Karpas-422 (cell line): Measurements from ENCODE around the gene TNNT1. TPM values are rescaled to one million over a fixed set of nuclear protein-coding genes. Genes with fewer than 3 reads are reported as not detected.
"Not testable (repeated sequence)": the region's sequence is repeated elsewhere in the genome, so short reads cannot be mapped to it uniquely, and the experiment has no call there.

Source experiments
- DNase-seq: peaks from one replicate; pipeline ENCODE4 v3.0.0-alpha.2; 2015
- H2AFZ ChIP-seq: fragments of 200-600 bp; sonication (generic); 2 replicates; pipeline ENCODE4 v1.6.1; 2014; ENCODE audit warnings: antibody characterized with exemption, low read length, mixed read lengths
- H3K27ac ChIP-seq: fragments of 200-600 bp; sonication (generic); 2 replicates; pipeline ENCODE4 v1.5.1; 2014; ENCODE audit warnings: mild to moderate bottlenecking, low read length, moderate library complexity
- H3K27me3 ChIP-seq: fragments of 200-600 bp; sonication (generic); 2 replicates; pipeline ENCODE4 v1.6.1; 2014; ENCODE audit warnings: low read length, mixed read lengths
- H3K36me3 ChIP-seq: fragments of 200-600 bp; sonication (generic); 2 replicates; pipeline ENCODE4 v1.6.1; 2014; ENCODE audit warnings: low read length, mixed read lengths; ENCODE audit not compliant: insufficient read depth
- H3K4me1 ChIP-seq: fragments of 200-600 bp; sonication (generic); 2 replicates; pipeline ENCODE4 v1.6.1; 2014; ENCODE audit warnings: mild to moderate bottlenecking, low read length, mixed read lengths
- H3K4me2 ChIP-seq: fragments of 200-600 bp; sonication (generic); 2 replicates; pipeline ENCODE4 v1.6.1; 2014; ENCODE audit warnings: low read length, low read depth, mild to moderate bottlenecking; ENCODE audit not compliant: poor library complexity, severe bottlenecking
- H3K4me3 ChIP-seq: fragments of 200-600 bp; sonication (generic); 2 replicates; pipeline ENCODE4 v1.5.1; 2014; ENCODE audit warnings: mild to moderate bottlenecking, antibody characterized with exemption, low read length, mixed read lengths
- H3K79me2 ChIP-seq: fragments of 200-600 bp; sonication (generic); 2 replicates; pipeline ENCODE4 v1.6.1; 2014; ENCODE audit warnings: mild to moderate bottlenecking, low read length, mixed read lengths
- H3K9ac ChIP-seq: fragments of 200-600 bp; sonication (generic); 2 replicates; pipeline ENCODE4 v1.6.0; 2014; ENCODE audit warnings: low read length
- H3K9me2 ChIP-seq: fragments of 200-600 bp; sonication (generic), shearing (Covaris generic); replicated peaks from 2 replicates; pipeline ENCODE4 v1.6.0; 2014; ENCODE audit warnings: mild to moderate bottlenecking, low read length, moderate library complexity; ENCODE audit not compliant: insufficient read depth
- H3K9me3 ChIP-seq: fragments of 300-700, 200-600 bp; sonication (generic); 2 replicates; pipeline ENCODE4 v1.6.1; 2014; ENCODE audit warnings: low read length, mixed read lengths
- H4K20me1 ChIP-seq: fragments of 200-600 bp; sonication (generic); 2 replicates; pipeline ENCODE4 v1.6.1; 2014; ENCODE audit warnings: mild to moderate bottlenecking, antibody characterized with exemption, low read length, low read depth; ENCODE audit not compliant: insufficient read depth
- total RNA-seq: library from RNA; depleted of rRNA; stranded (reverse); fragments of >200 nt; shearing (Covaris generic); gene quantifications from 2 replicates; pipeline ENCODE4 v1.2.3, GENCODE V29; 2014; ENCODE audit warnings: low replicate concordance

TNNT1 gene
- total RNA-seq, 1 experiment from 2014 or later = 10.4 TPM

- no peak for DNase-seq
- Histone ChIP-seq H3K27ac (peak overlapping the region; percentile 87), H2AFZ (no peak overlapping the region), H3K9me2 (no peaks in the 10 kb centered on the region), H3K27me3 (no peaks in the 10 kb centered on the region), H3K36me3 (peaks cover 32% of the 10 kb centered on the region), H3K9me3 (no peaks in the 10 kb centered on the region), H3K4me3 (no peak overlapping the region), H3K4me2 (no peak overlapping the region), H3K9ac (peak overlapping the region; percentile 86), H3K4me1 (peaks cover 37% of the 10 kb centered on the region), H3K79me2 (peaks cover 93% of the 10 kb centered on the region), H4K20me1 (peaks cover 65% of the 10 kb centered on the region)
These were observed 36.7 kb downstream of the TNNT1 start for GRCh38 chr19:55112246-55112776.

GRCh38 chr19:55111238-55111831 lies 37.7 kb downstream of the TNNT1 start:
- Histone ChIP-seq H4K20me1 (peaks cover 58% of the 10 kb centered on the region), H3K79me2 (peaks cover 93% of the 10 kb centered on the region), H3K36me3 (peaks cover 32% of the 10 kb centered on the region), H3K27me3 (no peaks in the 10 kb centered on the region), H3K4me3 (no peak overlapping the region), H3K4me2 (no peak overlapping the region), H3K9me2 (no peaks in the 10 kb centered on the region), H2AFZ (no peak overlapping the region), H3K9ac (no peak overlapping the region), H3K9me3 (no peaks in the 10 kb centered on the region), H3K4me1 (peaks cover 37% of the 10 kb centered on the region), H3K27ac (no peak overlapping the region)
- no peak for DNase-seq

- Histone ChIP-seq H3K27me3 (no peaks in the 10 kb centered on the region), H3K4me1 (peaks cover 25% of the 10 kb centered on the region), H3K9ac (no peak overlapping the region), H4K20me1 (peaks cover 43% of the 10 kb centered on the region), H3K9me3 (no peaks in the 10 kb centered on the region), H3K27ac (no peak overlapping the region), H3K36me3 (peaks cover 35% of the 10 kb centered on the region), H3K9me2 (no peaks in the 10 kb centered on the region), H3K4me3 (no peak overlapping the region), H3K4me2 (no peak overlapping the region), H2AFZ (no peak overlapping the region), H3K79me2 (peaks cover 92% of the 10 kb centered on the region)
- DNase-seq = no peak
These were observed 39.3 kb downstream of the TNNT1 start for GRCh38 chr19:55109527-55110291.

DNA sequence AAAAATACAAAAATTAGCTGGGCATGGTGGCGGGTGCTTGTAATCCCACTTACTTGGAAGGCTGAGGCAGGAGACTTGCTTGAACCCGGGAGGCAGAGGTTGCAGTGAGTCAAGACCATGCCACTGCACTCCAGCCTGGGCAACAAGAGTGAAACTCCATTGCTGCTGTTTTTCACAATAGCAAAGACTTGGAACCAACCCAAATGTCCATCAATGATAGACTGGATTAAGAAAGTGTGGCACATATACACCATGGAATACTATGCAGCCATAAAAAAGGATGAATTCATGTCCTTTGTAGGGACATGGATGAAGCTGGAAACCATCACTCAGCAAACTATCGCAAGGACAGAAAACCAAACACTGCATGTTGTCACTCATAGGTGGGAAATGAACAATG lies 41.8 kb downstream of the TNNT1 start:
- not testable (repeated sequence) for H3K4me1 ChIP-seq, H3K4me2 ChIP-seq, H3K27me3 ChIP-seq, H3K9ac ChIP-seq, H3K4me3 ChIP-seq, H3K9me3 ChIP-seq, H2AFZ ChIP-seq, H3K27ac ChIP-seq, H3K9me2 ChIP-seq, DNase-seq
- Histone ChIP-seq H4K20me1 (peaks cover 19% of the 10 kb centered on the region), H3K36me3 (peaks cover 43% of the 10 kb centered on the region), H3K79me2 (peaks cover 83% of the 10 kb centered on the region)

- Histone ChIP-seq H3K4me3 (no peak overlapping the region), H3K36me3 (peaks cover 39% of the 10 kb centered on the region), H3K9me2 (no peaks in the 10 kb centered on the region), H3K27ac (no peak overlapping the region), H4K20me1 (peaks cover 15% of the 10 kb centered on the region), H3K4me2 (no peak overlapping the region), H3K79me2 (peaks cover 79% of the 10 kb centered on the region), H3K9ac (no peak overlapping the region), H3K27me3 (no peaks in the 10 kb centered on the region), H2AFZ (no peak overlapping the region), H3K9me3 (no peaks in the 10 kb centered on the region), H3K4me1 (no peaks in the 10 kb centered on the region)
- no peak for DNase-seq
These were observed 42.4 kb downstream of the TNNT1 start for GRCh38 chr19:55106591-55106990.

GRCh38 chr19:55105237-55105636 lies 43.8 kb downstream of the TNNT1 start:
- Histone ChIP-seq H3K9ac (no peak overlapping the region), H3K4me2 (no peak overlapping the region), H3K79me2 (peaks cover 73% of the 10 kb centered on the region), H3K36me3 (peaks cover 34% of the 10 kb centered on the region), H3K4me3 (no peak overlapping the region), H3K27ac (no peak overlapping the region), H3K27me3 (no peaks in the 10 kb centered on the region), H4K20me1 (peaks cover 10% of the 10 kb centered on the region; the same call in 1 of the 2 replicates), H3K9me3 (no peaks in the 10 kb centered on the region), H3K9me2 (no peaks in the 10 kb centered on the region), H3K4me1 (no peaks in the 10 kb centered on the region), H2AFZ (no peak overlapping the region)
- DNase-seq = no peak

- Histone ChIP-seq H3K9me3 (no peaks in the 10 kb centered on the region), H3K36me3 (peaks cover 17% of the 10 kb centered on the region), H3K27me3 (no peaks in the 10 kb centered on the region)
These were observed 45.8 kb downstream of the TNNT1 start for GRCh38 chr19:55103190-55103589.

DNA sequence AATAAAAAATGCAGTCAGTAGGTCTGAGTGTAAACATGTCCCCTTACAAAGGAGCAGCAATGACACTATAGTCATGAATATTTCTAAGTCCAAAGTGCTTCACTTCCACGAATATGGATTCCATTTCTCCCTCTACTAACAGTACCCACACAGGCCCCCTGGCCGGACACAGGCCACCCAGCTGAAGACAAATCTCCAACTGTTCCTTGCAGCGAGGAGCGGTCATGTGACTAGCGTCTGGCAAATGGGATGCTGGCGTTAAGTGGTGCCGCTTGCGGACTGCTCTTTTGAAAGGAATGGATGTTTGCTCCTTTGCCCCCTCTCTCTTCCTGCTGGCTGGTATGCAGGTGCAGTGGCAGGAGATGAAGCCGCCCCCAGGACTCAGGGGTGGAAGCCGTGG lies 47.7 kb downstream of the TNNT1 start:
- H3K4me2 ChIP-seq = no peak overlapping the region
- H3K9ac ChIP-seq = no peak overlapping the region
- no peaks in the 10 kb centered on the region for H3K9me3 ChIP-seq
- no peak overlapping the region for H3K27ac ChIP-seq
- H3K4me1 ChIP-seq = peaks cover 9% of the 10 kb centered on the region
- no peak for DNase-seq
- no peaks in the 10 kb centered on the region for H3K9me2 ChIP-seq
- H3K4me3 ChIP-seq = no peak overlapping the region
- H2AFZ ChIP-seq = no peak overlapping the region
- H4K20me1 ChIP-seq = peaks cover 28% of the 10 kb centered on the region
- H3K79me2 ChIP-seq = peaks cover 44% of the 10 kb centered on the region
- H3K36me3 ChIP-seq = peaks cover 17% of the 10 kb centered on the region
- no peaks in the 10 kb centered on the region for H3K27me3 ChIP-seq

More at GRCh38 chr19:55103190-55103589, 45.8 kb downstream of the TNNT1 start:
- no peak overlapping the region for H3K4me2 ChIP-seq
- H3K79me2 ChIP-seq = peaks cover 58% of the 10 kb centered on the region
- DNase-seq = no peak
- H3K9me2 ChIP-seq = no peaks in the 10 kb centered on the region
- H2AFZ ChIP-seq = no peak overlapping the region
- H3K9ac ChIP-seq = no peak overlapping the region
- H3K4me1 ChIP-seq = peaks cover 6% of the 10 kb centered on the region
- H4K20me1 ChIP-seq = peaks cover 24% of the 10 kb centered on the region
- no peak overlapping the region for H3K4me3 ChIP-seq
- H3K27ac ChIP-seq = no peak overlapping the region
